ENCODE results near the gene STK24.

DNA sequence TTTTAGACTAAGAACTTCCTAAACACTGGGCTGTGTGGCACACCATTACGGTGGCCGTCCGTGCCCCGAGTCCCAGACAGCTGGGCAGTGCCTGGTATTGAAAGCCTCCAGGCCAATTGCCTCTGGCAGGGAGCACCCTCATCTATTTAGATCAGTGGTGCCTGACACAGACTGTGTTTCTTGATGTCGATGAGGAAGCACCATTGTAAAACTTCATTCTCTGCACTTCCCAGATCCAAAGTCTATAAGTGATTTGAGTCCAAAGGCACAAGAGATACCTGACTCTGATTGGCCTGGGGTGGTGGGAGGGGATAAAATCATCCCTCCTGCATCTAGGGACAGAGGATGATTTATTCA, 8.5 kb upstream of the STK24 start:
- TF ChIP-seq, protein P1, sequence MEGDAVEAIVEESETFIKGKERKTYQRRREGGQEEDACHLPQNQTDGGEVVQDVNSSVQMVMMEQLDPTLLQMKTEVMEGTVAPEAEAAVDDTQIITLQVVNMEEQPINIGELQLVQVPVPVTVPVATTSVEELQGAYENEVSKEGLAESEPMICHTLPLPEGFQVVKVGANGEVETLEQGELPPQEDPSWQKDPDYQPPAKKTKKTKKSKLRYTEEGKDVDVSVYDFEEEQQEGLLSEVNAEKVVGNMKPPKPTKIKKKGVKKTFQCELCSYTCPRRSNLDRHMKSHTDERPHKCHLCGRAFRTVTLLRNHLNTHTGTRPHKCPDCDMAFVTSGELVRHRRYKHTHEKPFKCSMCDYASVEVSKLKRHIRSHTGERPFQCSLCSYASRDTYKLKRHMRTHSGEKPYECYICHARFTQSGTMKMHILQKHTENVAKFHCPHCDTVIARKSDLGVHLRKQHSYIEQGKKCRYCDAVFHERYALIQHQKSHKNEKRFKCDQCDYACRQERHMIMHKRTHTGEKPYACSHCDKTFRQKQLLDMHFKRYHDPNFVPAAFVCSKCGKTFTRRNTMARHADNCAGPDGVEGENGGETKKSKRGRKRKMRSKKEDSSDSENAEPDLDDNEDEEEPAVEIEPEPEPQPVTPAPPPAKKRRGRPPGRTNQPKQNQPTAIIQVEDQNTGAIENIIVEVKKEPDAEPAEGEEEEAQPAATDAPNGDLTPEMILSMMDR (IDR thresholded peaks at IDR 0.05; ENCODE audit: insufficient read depth, low read length, poor library complexity, severe bottlenecking): no peak
- no peak for TF ChIP-seq EZH2phosphoT487 (conservative IDR thresholded peaks at IDR 0.05; ENCODE audit: low read length)

Data from SU-DHL-6 (cell line).